HUES64 (cell line): ENCODE results near the gene OXT.
"Not testable (repeated sequence)": the region's sequence is repeated elsewhere in the genome, so short reads cannot be mapped to it uniquely, and the experiment has no call there.

Experiments
- H3K27ac ChIP-seq: 2 replicates; pipeline ENCODE4 v1.7.0; 2013; ENCODE audit warnings: low read depth, low read length, inconsistent platforms
- H3K27me3 ChIP-seq: 2 replicates; pipeline ENCODE4 v1.6.1; 2013; ENCODE audit warnings: mild to moderate bottlenecking, low read length; ENCODE audit not compliant: insufficient read depth
- H3K36me3 ChIP-seq: 2 replicates; pipeline ENCODE4 v1.6.1; 2013; ENCODE audit warnings: mild to moderate bottlenecking, low read length; ENCODE audit not compliant: insufficient read depth
- H3K4me1 ChIP-seq: 2 replicates; pipeline ENCODE4 v1.6.1; 2013; ENCODE audit warnings: mild to moderate bottlenecking, low read length, moderate library complexity; ENCODE audit not compliant: insufficient read depth
- H3K4me3 ChIP-seq: 2 replicates; pipeline ENCODE4 v1.5.1; 2013; ENCODE audit warnings: mild to moderate bottlenecking, low read length, moderate library complexity
- H3K9ac ChIP-seq: 2 replicates; pipeline ENCODE4 v1.6.1; 2013; ENCODE audit warnings: mild to moderate bottlenecking, low read depth, low read length
- H3K9me3 ChIP-seq: 2 replicates; pipeline ENCODE4 v1.6.1; 2013; ENCODE audit warnings: low read depth, low read length; ENCODE audit not compliant: insufficient read depth
- WGBS: fragments of 150-250, 120-280 bp; methylation state at CpG from one replicate; pipeline ENCODE4 v1.1.7; 2013; ENCODE audit warnings: missing lambda C conversion rate; 5-methylcytosine and 5-hydroxymethylcytosine counted together

Gene OXT

GRCh38 chr20:3059489-3059888, 11.9 kb upstream of the OXT start:
- Histone ChIP-seq H3K4me1 (no peaks in the 10 kb centered on the region), H3K27ac (no peak overlapping the region), H3K27me3 (no peaks in the 10 kb centered on the region), H3K4me3 (no peak overlapping the region), H3K9ac (no peak overlapping the region), H3K36me3 (no peaks in the 10 kb centered on the region), H3K9me3 (no peaks in the 10 kb centered on the region)
- WGBS: 91% methylated on average over 3 of the region's 3 CpGs

GRCh38 chr20:3064119-3064518, 7.3 kb upstream of the OXT start:
- 84% methylated on average over 6 of the region's 6 CpGs for WGBS

GRCh38 chr20:3067139-3068014, 4.0 kb upstream of the OXT start:
- Histone ChIP-seq H3K4me3 (no peak overlapping the region), H3K9me3 (no peaks in the 10 kb centered on the region), H3K4me1 (no peaks in the 10 kb centered on the region), H3K36me3 (no peaks in the 10 kb centered on the region), H3K9ac (no peak overlapping the region), H3K27ac (no peak overlapping the region), H3K27me3 (peaks cover 20% of the 10 kb centered on the region)
- WGBS: 83% methylated on average over 23 of the region's 23 CpGs

More at GRCh38 chr20:3064119-3064518, 7.3 kb upstream of the OXT start:
- not testable (repeated sequence) for H3K4me3 ChIP-seq, H3K36me3 ChIP-seq, H3K27ac ChIP-seq, H3K9me3 ChIP-seq, H3K9ac ChIP-seq, H3K27me3 ChIP-seq, H3K4me1 ChIP-seq

GRCh38 chr20:3068075-3068474, 3.3 kb upstream of the OXT start:
- Histone ChIP-seq H3K27ac (no peak overlapping the region), H3K27me3 (peaks cover 27% of the 10 kb centered on the region), H3K9me3 (no peaks in the 10 kb centered on the region), H3K4me1 (no peaks in the 10 kb centered on the region), H3K9ac (no peak overlapping the region), H3K4me3 (no peak overlapping the region), H3K36me3 (no peaks in the 10 kb centered on the region)
- WGBS: 87% methylated on average over 8 of the region's 8 CpGs

GRCh38 chr20:3068986-3069900, 2.2 kb upstream of the OXT start:
- WGBS: 81% methylated on average over 8 of the region's 8 CpGs
- Histone ChIP-seq H3K27me3 (peaks cover 35% of the 10 kb centered on the region), H3K36me3 (no peaks in the 10 kb centered on the region), H3K4me1 (no peaks in the 10 kb centered on the region), H3K9ac (no peak overlapping the region), H3K27ac (no peak overlapping the region), H3K4me3 (no peak overlapping the region), H3K9me3 (peaks cover under 1% of the 10 kb centered on the region; the same call in 1 of the 2 replicates)

- Histone ChIP-seq H3K27me3 (peaks cover 35% of the 10 kb centered on the region), H3K4me1 (no peaks in the 10 kb centered on the region), H3K9ac (no peak overlapping the region), H3K36me3 (no peaks in the 10 kb centered on the region), H3K27ac (no peak overlapping the region), H3K4me3 (no peak overlapping the region), H3K9me3 (peaks cover 9% of the 10 kb centered on the region)
- 94% methylated on average over 4 of the region's 4 CpGs for WGBS
Observed at GRCh38 chr20:3070725-3071124, 695 bp upstream of the OXT start.

GRCh38 chr20:3071266-3071609, 182 bp upstream of the OXT start:
- Histone ChIP-seq H3K9ac (no peak overlapping the region), H3K4me3 (peak overlapping the region; percentile 45; the same call in 1 of the 2 replicates)

GRCh38 chr20:3072530-3073250, 1.3 kb downstream of the OXT start:
- Histone ChIP-seq H3K36me3 (no peaks in the 10 kb centered on the region), H3K4me3 (peak overlapping the region; percentile 45), H3K9ac (no peak overlapping the region), H3K9me3 (peaks cover 9% of the 10 kb centered on the region), H3K27me3 (peaks cover 35% of the 10 kb centered on the region), H3K27ac (no peak overlapping the region), H3K4me1 (no peaks in the 10 kb centered on the region)
- 84% methylated on average over 22 of the region's 22 CpGs for WGBS

More at GRCh38 chr20:3071266-3071609, 182 bp upstream of the OXT start:
- H3K9me3 ChIP-seq: peaks cover 9% of the 10 kb centered on the region
- H3K36me3 ChIP-seq: no peaks in the 10 kb centered on the region
- no peak overlapping the region for H3K27ac ChIP-seq
- WGBS: 85% methylated on average over 16 of the region's 16 CpGs
- peaks cover 35% of the 10 kb centered on the region for H3K27me3 ChIP-seq
- no peaks in the 10 kb centered on the region for H3K4me1 ChIP-seq

- not testable (repeated sequence) for H3K4me3 ChIP-seq
Observed at GRCh38 chr20:3073251-3073643, 1.8 kb downstream of the OXT start.

GRCh38 chr20:3074812-3075211, 3.4 kb downstream of the OXT start:
- no peaks in the 10 kb centered on the region for H3K4me1 ChIP-seq
- 89% methylated on average over 6 of the region's 6 CpGs for WGBS
- no peak overlapping the region for H3K4me3 ChIP-seq
- no peaks in the 10 kb centered on the region for H3K36me3 ChIP-seq
- peaks cover 43% of the 10 kb centered on the region for H3K27me3 ChIP-seq
- H3K9ac ChIP-seq: no peak overlapping the region
- H3K27ac ChIP-seq: no peak overlapping the region
- H3K9me3 ChIP-seq: peaks cover 9% of the 10 kb centered on the region

More at GRCh38 chr20:3073251-3073643, 1.8 kb downstream of the OXT start:
- H3K9me3 ChIP-seq, H3K36me3 ChIP-seq, H3K4me1 ChIP-seq, H3K9ac ChIP-seq, H3K27ac ChIP-seq: not testable (repeated sequence)
- H3K27me3 ChIP-seq: peaks cover 36% of the 10 kb centered on the region
- WGBS: 90% methylated on average over 8 of the region's 8 CpGs

GRCh38 chr20:3075315-3075714, 3.9 kb downstream of the OXT start:
- H3K4me3 ChIP-seq, H3K27ac ChIP-seq, H3K9me3 ChIP-seq, H3K9ac ChIP-seq, H3K4me1 ChIP-seq, H3K36me3 ChIP-seq: not testable (repeated sequence)
- WGBS: 98% methylated on average over 5 of the region's 6 CpGs
- H3K27me3 ChIP-seq: peaks cover 48% of the 10 kb centered on the region
